Activated T-cell treated with anti-CD3 and anti-CD28 coated beads, Interleukin-2, amount 50 U/mL, for 1 hour (primary cell): ENCODE measurements around the gene ACAP3.
A peak's percentile ranks its signal among the peaks of the same experiment; 100 is the strongest.

Source experiments
- DNase-seq: peaks from one replicate; pipeline ENCODE4 v3.0.0-alpha.2; 2020

ACAP3 gene, protein sequence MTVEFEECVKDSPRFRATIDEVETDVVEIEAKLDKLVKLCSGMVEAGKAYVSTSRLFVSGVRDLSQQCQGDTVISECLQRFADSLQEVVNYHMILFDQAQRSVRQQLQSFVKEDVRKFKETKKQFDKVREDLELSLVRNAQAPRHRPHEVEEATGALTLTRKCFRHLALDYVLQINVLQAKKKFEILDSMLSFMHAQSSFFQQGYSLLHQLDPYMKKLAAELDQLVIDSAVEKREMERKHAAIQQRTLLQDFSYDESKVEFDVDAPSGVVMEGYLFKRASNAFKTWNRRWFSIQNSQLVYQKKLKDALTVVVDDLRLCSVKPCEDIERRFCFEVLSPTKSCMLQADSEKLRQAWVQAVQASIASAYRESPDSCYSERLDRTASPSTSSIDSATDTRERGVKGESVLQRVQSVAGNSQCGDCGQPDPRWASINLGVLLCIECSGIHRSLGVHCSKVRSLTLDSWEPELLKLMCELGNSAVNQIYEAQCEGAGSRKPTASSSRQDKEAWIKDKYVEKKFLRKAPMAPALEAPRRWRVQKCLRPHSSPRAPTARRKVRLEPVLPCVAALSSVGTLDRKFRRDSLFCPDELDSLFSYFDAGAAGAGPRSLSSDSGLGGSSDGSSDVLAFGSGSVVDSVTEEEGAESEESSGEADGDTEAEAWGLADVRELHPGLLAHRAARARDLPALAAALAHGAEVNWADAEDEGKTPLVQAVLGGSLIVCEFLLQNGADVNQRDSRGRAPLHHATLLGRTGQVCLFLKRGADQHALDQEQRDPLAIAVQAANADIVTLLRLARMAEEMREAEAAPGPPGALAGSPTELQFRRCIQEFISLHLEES

GRCh38 chr1:1307923-1308755, at the start of gene ACAP3, which contains the start of gene PUSL1:
TSS of gene ACAP3 (minus strand) at chr1:1307930. CDS start at chr1:1307815, 115 bp downstream.
TSS of gene PUSL1 (plus strand) at chr1:1308597. CDS start at chr1:1308644, 47 bp downstream.
- peak; percentile 92 for DNase-seq

- DNase-seq = no peak
These were observed 49.2 kb upstream of the ACAP3 start for GRCh38 chr1:1356796-1357401.

DNA sequence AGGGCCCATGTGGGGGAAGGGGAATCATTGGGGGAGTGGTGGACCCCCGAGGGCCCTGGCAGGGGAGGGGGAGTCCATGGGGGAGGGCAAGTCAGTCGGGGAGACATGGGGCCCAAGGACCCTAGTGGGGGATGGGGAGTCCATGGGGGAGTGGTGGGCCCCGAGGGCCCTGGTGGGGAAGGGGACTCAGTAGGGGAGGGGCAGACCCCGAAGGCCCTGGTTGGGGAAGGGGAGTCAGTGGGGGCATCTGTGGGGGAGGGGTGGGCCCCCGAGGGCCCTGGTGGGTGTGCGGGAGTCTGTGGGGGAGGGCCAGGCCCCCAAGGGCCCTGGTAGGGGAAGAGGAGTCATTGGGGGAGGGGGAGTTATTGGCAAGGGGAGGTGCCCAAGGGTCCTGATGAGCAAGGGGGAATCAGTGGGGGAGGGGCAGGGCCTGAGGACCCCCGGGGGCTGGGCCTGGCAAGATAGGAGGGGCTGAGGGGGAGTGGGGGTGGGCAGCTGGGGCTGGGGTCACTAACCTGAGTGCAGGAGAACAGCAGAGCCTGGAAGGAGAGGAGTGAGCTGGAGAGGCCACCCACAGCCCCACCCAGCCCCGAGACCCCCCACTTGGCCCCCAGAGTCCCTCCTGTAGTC, 48.6 kb upstream of the ACAP3 start:
- DNase-seq = no peak

- DNase-seq = no peak
These were observed 47.7 kb upstream of the ACAP3 start for GRCh38 chr1:1355416-1355815.

GRCh38 chr1:1354271-1355247, 46.8 kb upstream of the ACAP3 start:
- peak; percentile 57 for DNase-seq

DNA sequence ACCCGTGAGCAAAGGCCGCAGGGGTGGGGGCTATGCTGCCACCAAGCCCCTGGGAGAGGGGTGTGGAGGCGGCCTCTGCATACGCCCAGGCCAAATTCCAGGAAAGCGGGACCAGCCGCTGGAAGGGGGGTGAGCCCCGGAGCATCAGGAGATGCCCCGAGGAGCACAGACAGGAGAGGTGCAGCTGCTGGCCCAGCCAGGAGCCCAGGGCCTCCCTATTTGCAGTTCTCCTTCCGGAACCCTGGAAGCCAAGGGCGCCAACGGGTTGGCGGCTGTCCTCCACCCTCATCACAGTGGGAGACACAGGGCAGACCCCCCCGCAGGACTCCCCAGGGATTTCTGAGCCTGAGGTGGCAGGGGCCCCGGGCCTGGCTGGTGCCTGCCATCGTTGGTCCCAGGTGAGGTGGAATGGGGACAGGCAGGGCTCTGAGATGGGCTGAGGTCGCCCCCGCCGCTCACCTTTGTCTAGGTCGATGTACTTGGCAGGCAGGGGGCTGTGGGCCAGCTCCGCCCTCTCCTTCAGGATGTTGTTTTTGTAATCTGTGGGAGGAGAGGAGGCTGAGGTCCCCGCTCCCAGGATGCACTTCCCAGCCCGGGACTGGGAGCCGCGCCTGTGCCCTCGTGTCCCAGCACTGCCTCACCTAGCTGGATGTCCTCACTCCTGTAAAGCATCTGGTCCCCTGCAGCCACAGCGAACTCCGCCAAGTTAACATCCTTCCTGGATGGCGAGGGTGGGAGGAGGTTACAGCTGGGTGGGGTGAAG, 45.8 kb upstream of the ACAP3 start:
- no peak for DNase-seq

DNA sequence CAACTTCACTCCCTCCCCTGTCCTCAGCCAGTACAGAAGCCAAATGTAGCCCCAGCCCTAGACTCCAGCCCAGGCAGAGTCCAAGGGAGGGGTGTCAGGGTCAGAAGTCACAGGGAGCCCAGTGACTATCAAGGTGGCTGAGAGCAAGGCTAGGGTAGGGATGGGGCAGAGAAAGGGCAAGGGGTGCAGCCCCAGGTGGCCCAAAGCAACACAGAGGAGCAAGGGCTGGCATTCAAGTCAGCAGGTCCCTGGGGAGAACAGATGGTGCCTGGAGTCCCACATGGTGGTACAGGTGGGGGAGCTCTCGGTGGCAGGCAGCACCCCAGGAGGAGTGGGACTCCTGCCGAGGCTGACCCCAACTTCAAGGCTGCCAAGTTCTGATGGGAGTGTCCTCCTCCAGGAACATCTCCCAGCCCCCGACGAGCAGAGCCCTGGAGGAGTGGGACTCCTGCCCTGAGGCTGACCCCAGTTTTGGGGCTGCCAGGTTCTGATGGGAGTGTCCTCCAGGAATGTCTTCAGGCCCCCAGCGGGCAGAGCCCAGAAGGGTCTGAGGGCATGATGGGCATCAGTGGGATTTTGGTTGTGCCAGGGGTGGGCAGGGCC, 45.2 kb upstream of the ACAP3 start:
- no peak for DNase-seq

- DNase-seq = no peak
These were observed 44.0 kb upstream of the ACAP3 start for GRCh38 chr1:1351511-1352427.

DNA sequence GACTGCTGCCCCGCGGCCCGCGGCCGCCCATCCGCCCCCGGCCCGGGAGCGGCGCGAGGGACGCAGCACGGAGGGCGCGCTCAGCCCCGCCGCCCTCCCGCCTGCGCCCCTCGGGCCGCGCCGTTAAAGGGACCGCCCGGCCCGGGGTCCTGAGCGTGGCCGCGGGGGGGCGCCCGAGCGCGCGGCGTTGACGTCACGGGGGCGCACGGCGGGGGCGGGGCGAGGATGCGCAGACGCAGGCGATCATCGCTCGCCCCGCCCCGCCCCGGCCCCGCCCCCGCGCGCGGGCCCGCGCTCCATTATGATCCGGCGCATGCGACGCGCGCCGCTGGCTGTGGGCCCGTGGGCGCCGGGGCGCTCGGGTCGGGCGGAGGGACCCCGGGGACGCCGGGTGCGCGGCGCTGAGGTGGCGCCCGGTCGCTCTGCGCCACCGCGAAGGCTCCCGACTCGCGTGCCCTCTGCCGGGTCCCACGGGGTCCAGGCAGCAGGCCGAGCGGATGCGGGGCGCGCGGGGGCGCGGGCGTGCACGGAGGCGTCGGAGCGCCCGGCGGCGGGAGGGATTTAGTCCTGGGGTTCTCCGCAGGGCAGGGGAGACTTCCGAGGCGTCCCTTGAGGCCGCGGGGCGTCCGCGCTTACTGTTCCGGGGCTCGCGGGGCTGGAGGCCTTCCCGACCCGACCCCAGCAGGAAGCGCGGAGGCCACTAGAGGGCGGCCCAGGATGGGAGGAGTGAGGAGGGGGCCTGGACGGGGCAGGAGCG, 41.7 kb upstream of the ACAP3 start, which contains the start of gene DVL1:
Gene DVL1 (minus strand): TSS at position 163 of the 757 bp plus-strand sequence. CDS start 353 bp downstream, outside the sequence.
- DNase-seq = peak; percentile 78

GRCh38 chr1:1348420-1349255, 40.9 kb upstream of the ACAP3 start:
- no peak for DNase-seq

- no peak for DNase-seq
These were observed 40.1 kb upstream of the ACAP3 start for GRCh38 chr1:1347663-1348419.

GRCh38 chr1:1347026-1347595, 39.4 kb upstream of the ACAP3 start:
- DNase-seq = no peak

- DNase-seq = no peak
These were observed 38.8 kb upstream of the ACAP3 start for GRCh38 chr1:1346501-1346890.

DNA sequence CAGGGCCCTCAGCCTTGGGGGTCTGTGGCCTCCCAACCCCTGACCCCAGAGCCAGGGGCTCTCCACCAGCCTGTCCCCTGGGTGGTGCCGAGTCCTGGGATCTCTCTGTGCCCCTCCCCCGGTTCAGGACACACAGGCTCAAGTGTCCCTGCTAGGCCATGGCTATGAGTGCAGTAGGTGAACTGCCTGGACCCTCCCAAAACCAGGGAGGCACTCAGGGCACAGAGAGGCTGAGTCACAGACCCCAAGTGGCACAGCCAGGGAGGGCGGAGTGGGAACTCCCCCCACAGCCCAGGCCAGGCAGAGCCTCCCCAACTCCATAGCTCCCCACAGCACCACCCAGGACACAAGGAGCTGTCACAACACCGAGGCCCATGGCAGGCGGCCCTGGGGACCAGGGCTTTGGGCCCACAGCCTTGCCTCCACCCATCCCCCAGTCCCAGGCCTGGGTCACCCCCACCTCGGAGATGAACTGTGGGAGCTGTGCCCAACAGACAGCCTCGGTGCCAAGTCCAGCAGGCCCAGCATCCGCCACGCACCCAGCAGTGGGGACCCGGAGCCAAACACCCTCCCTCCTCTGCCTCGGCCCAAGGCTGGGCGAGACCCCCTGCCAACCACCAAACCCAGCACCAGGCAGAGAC, 38.2 kb upstream of the ACAP3 start:
- DNase-seq = no peak

GRCh38 chr1:1345384-1345783, 37.7 kb upstream of the ACAP3 start:
- no peak for DNase-seq
